Neural cell (in vitro differentiated cells): ENCODE measurements around the gene ADGRG1.

ENCODE experiments used
- CTCF ChIP-seq: fragments of 450-650 bp; IDR thresholded peaks from 2 replicates; pipeline ENCODE4 v1.5.1; 2014; ENCODE audit warnings: antibody characterized with exemption, mild to moderate bottlenecking, moderate library complexity; ENCODE audit not compliant: poor library complexity, severe bottlenecking
- EZH2 ChIP-seq: fragments of 200-600, 300-800 bp; shearing (Covaris generic), sonication (generic); IDR thresholded peaks from 2 replicates; pipeline ENCODE4 v1.6.1; 2014; ENCODE audit warnings: antibody characterized with exemption, low read length, borderline replicate concordance, mild to moderate bottlenecking; ENCODE audit not compliant: insufficient read depth, poor library complexity, severe bottlenecking

GRCh38 chr16:57679767-57680482, 51.5 kb downstream of the ADGRG1 start:
- TF ChIP-seq CTCF (no peak), EZH2 (no peak)
